Retinal pigment epithelial cell (primary cell): ENCODE measurements around the gene DOCK11.
A peak's percentile ranks its signal among the peaks of the same experiment; 100 is the strongest.

Experiments used
- DNase-seq: peaks from one replicate; pipeline ENCODE4 v3.0.0-alpha.2; 2010; ENCODE audit warnings: low read depth
- H3K4me3 ChIP-seq: 2 replicates; pipeline ENCODE4 v1.5.1; 2011; ENCODE audit warnings: mild to moderate bottlenecking, low read length, control low read depth, moderate library complexity
- CTCF ChIP-seq: conservative IDR thresholded peaks from 2 replicates; pipeline ENCODE4 v1.5.1; 2011; ENCODE audit warnings: low read depth, low read length, control low read depth, inconsistent platforms

The DOCK11 gene

DNA sequence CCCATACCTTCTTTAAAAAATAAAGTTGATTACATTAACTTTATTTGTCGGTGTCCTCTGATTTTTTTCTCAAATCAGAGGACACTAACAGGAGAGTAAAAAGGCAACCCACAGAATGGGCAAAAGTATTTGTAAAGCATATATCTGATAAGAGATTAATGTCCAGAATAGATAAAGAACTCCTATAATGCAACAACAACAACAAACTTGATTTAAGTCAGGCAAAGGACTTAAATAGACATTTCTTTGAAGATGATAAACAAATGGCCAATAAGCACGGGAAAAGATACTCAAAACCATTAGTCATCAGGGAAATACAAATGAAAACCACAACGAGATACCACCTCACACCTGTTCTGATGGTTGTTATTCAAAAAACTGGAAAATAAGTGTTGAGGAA lies 28.7 kb downstream of the DOCK11 start:
- no peak for DNase-seq
- no peak overlapping the region for H3K4me3 ChIP-seq
- no peak for TF ChIP-seq CTCF

- no peak overlapping the region for H3K4me3 ChIP-seq
- DNase-seq: no peak
- no peak for TF ChIP-seq CTCF
Measured at GRCh38 chrX:118525174-118525730, 29.6 kb downstream of the DOCK11 start.

- no peak for DNase-seq
- H3K4me3 ChIP-seq: no peak overlapping the region
- TF ChIP-seq CTCF: no peak
Measured at GRCh38 chrX:118526149-118526548, 30.5 kb downstream of the DOCK11 start.

- DNase-seq: no peak
- no peak for TF ChIP-seq CTCF
- H3K4me3 ChIP-seq: no peak overlapping the region
Measured at GRCh38 chrX:118528071-118528737, 32.6 kb downstream of the DOCK11 start.

DNA sequence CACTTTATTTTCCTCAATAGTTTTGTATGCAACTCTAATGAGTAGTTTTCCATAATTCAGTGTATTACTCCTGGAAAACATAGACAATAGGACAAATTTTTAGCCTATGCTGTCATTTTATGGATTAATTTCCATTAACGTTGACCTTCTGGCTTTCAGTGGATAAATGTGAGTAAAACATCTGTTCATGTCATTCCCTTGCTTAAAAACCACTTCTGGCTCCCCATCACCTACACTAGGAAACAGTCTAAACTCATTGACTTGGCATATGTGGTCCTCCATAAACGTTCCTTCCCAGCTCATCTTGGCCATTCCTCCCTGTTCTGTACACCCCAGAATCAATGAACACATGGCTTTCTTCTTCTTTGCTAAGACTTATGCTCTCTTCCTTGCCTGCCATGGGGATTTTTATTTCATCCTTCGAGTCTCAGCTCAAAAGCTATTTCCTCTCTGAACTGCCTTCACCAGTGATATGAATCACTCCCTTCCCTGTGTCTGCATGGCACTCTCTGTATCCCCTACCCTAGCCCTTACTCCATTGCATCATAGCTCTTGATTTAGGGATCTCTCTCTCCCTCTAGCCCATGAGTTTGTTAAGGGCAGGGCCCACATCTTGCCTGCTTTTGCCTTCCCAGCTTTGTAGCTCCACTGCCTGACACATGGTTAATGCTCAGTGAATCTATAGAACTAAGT lies 34.8 kb downstream of the DOCK11 start:
- DNase-seq: no peak
- no peak for TF ChIP-seq CTCF
- H3K4me3 ChIP-seq: no peak overlapping the region

- no peak for TF ChIP-seq CTCF
- H3K4me3 ChIP-seq: no peak overlapping the region
- peak; percentile 41 for DNase-seq
Measured at GRCh38 chrX:118534716-118535493, 39.3 kb downstream of the DOCK11 start.
